GM12878 (cell line): Measurements from ENCODE around the gene PPP2R1A. TPM values are rescaled to one million over a fixed set of nuclear protein-coding genes. Genes with fewer than 3 reads are reported as not detected.
"Not testable (repeated sequence)": the region's sequence is repeated elsewhere in the genome, so short reads cannot be mapped to it uniquely, and the experiment has no call there.

Source experiments
- ATAC-seq: fragments of 200-7000 bp; cut with Tn5 transposase; 3 replicates; pipeline ENCODE4 v1.9.1; 2020; ENCODE audit warnings: mild to moderate bottlenecking, moderate library complexity
- BruUV-seq: library from RNA; stranded (reverse); fragments of 400-500 nt; replicated peaks from 2 replicates; lab custom pipeline; 2021; lab: Mats Ljungman, UMichigan
- CTCF ChIA-PET: fragments of 300-600 bp; sonication (Branson Sonifier 250); formaldehyde crosslinking; extraction: SDS; loops from one replicate; lab custom pipeline; 2021; ENCODE audit warnings: inconsistent platforms; lab: Yijun Ruan, JAX
- POLR2A ChIA-PET: fragments of 350-600 bp; formaldehyde crosslinking; extraction: SDS; loops from one replicate; lab custom pipeline; 2021; ENCODE audit warnings: inconsistent platforms; lab: Charles Lee
- RAD21 ChIA-PET: fragments of 300-600 bp; sonication (Branson Sonifier 250); formaldehyde crosslinking; loops from one replicate; lab custom pipeline; 2023; ENCODE audit warnings: antibody characterized with exemption; ENCODE audit not compliant: unreplicated experiment; lab: Charles Lee
- SMC1A ChIA-PET: fragments of 300-600 bp; sonication (Branson Sonifier 250); formaldehyde crosslinking; loops from one replicate; lab custom pipeline; 2023; ENCODE audit not compliant: unreplicated experiment, uncharacterized antibody; lab: Charles Lee
- DNase-seq: peaks from one replicate; pipeline ENCODE4 v3.0.0-alpha.2; 2011; ENCODE audit warnings: low read depth, low spot score
- FAIRE-seq: peaks from 3 replicates; lab custom pipeline; 2011; peaks lifted over from hg19 to GRCh38; lab: Jason Lieb, UNC
- H2AFZ ChIP-seq: 2 replicates; pipeline ENCODE4 v1.6.0; 2011; ENCODE audit warnings: low read depth, low read length, control low read depth; ENCODE audit not compliant: control insufficient read depth
- H3K27ac ChIP-seq: 2 replicates; pipeline ENCODE4 v1.5.1; 2011; ENCODE audit warnings: control low read depth; ENCODE audit not compliant: control insufficient read depth, insufficient read depth
- H3K27me3 ChIP-seq, 2 experiments: replicated peaks in 1 of 2; 2 replicates each; pipeline versions ENCODE4 v1.6.0 to v1.6.1; 2011; ENCODE audit warnings: low read length in 1 of 2; ENCODE audit not compliant: control insufficient read depth in 2 of 2, insufficient read depth in 2 of 2
- H3K36me3 ChIP-seq, 2 experiments: 2 replicates each; pipeline ENCODE4 v1.5.1; 2011; ENCODE audit warnings: low read length in 1 of 2; ENCODE audit not compliant: control insufficient read depth in 2 of 2, insufficient read depth in 2 of 2
- H3K4me1 ChIP-seq: 2 replicates; pipeline ENCODE4 v1.6.1; 2011; ENCODE audit warnings: mild to moderate bottlenecking, low read length, moderate library complexity, mixed read lengths; ENCODE audit not compliant: control insufficient read depth, insufficient read depth
- H3K4me2 ChIP-seq: 2 replicates; pipeline ENCODE4 v1.6.0; 2011; ENCODE audit warnings: control low read depth; ENCODE audit not compliant: control insufficient read depth, insufficient read depth
- H3K4me3 ChIP-seq: fragments of 200-600 bp; sonication (generic); 2 replicates; pipeline ENCODE4 v1.5.1; 2016
- H3K79me2 ChIP-seq: 2 replicates; pipeline ENCODE4 v1.6.0; 2011; ENCODE audit warnings: low read length; ENCODE audit not compliant: control insufficient read depth, insufficient read depth
- H3K9ac ChIP-seq: 2 replicates; pipeline ENCODE4 v1.8.0; 2011; ENCODE audit warnings: low read length, control low read depth, mixed read lengths; ENCODE audit not compliant: control insufficient read depth, insufficient read depth
- H3K9me3 ChIP-seq: replicated peaks from 3 replicates; pipeline ENCODE4 v1.5.1; 2011; ENCODE audit warnings: mild to moderate bottlenecking, low read length; ENCODE audit not compliant: control insufficient read depth, insufficient read depth
- H4K20me1 ChIP-seq: 2 replicates; pipeline ENCODE4 v1.6.0; 2011; ENCODE audit not compliant: control insufficient read depth, insufficient read depth
- CHD2 ChIP-seq: IDR thresholded peaks from 2 replicates; pipeline ENCODE4 v1.6.1; 2011; ENCODE audit warnings: low read depth, low read length, improper control_type of control experiment, borderline replicate concordance
- E2F4 ChIP-seq: IDR thresholded peaks from 2 replicates; pipeline ENCODE4 v1.6.1; 2012; ENCODE audit warnings: low read depth, low read length, improper control_type of control experiment
- EP300 ChIP-seq, 2 experiments: fragments of 150-350 bp in 1 of 2; IDR thresholded peaks; 2 replicates each; pipeline ENCODE4 v1.6.1; 2011 to 2012; ENCODE audit warnings: low read depth in 2 of 2, low read length in 2 of 2, borderline replicate concordance in 1 of 2, improper control_type of control experiment in 1 of 2, inconsistent platforms in 1 of 2; ENCODE audit not compliant: control insufficient read depth in 1 of 2
- HCFC1 ChIP-seq: fragments of 150-350 bp; IDR thresholded peaks from 2 replicates; pipeline ENCODE4 v1.6.1; 2014; ENCODE audit warnings: low read length
- IRF3 ChIP-seq: fragments of 450-650 bp; IDR thresholded peaks from 2 replicates; pipeline ENCODE4 v1.6.1; 2014; ENCODE audit warnings: mild to moderate bottlenecking
- JUNB ChIP-seq: IDR thresholded peaks from 2 replicates; pipeline ENCODE4 v1.6.1; 2016; ENCODE audit warnings: antibody characterized with exemption, mild to moderate bottlenecking
- MYC ChIP-seq: IDR thresholded peaks from 2 replicates; pipeline ENCODE4 v1.6.1; 2011; ENCODE audit warnings: mild to moderate bottlenecking, low read length, moderate library complexity, inconsistent platforms; ENCODE audit not compliant: insufficient read depth, insufficient replicate concordance, insufficient read length, severe bottlenecking
- RAD51 ChIP-seq: fragments of 450-650 bp; IDR thresholded peaks from 2 replicates; pipeline ENCODE4 v1.6.1; 2016; ENCODE audit warnings: moderate library complexity, mild to moderate bottlenecking, inconsistent platforms
- RELB ChIP-seq: fragments of 450-650 bp; IDR thresholded peaks from 2 replicates; pipeline ENCODE4 v1.6.1; 2017; ENCODE audit warnings: low read depth, mild to moderate bottlenecking, moderate library complexity
- RUNX3 ChIP-seq: IDR thresholded peaks from 2 replicates; pipeline ENCODE4 v1.6.1; 2012; ENCODE audit warnings: low read length, inconsistent platforms
- SIX5 ChIP-seq: IDR thresholded peaks from 2 replicates; pipeline ENCODE4 v1.6.1; 2011; ENCODE audit warnings: mild to moderate bottlenecking, low read depth, low read length, moderate library complexity; ENCODE audit not compliant: severe bottlenecking
- SREBF2 ChIP-seq: IDR thresholded peaks from 2 replicates; pipeline ENCODE4 v1.6.1; 2012; ENCODE audit warnings: mild to moderate bottlenecking, low read length
- SRF ChIP-seq, 2 experiments: IDR thresholded peaks; 2 replicates each; pipeline ENCODE4 v1.6.1; 2011; ENCODE audit warnings: low read depth in 2 of 2, low read length in 2 of 2, mild to moderate bottlenecking in 1 of 2, moderate library complexity in 1 of 2
- STAT1 ChIP-seq: fragments of 450-650 bp; conservative IDR thresholded peaks from 2 replicates; pipeline ENCODE4 v1.6.1; 2014; ENCODE audit warnings: antibody characterized with exemption, mild to moderate bottlenecking
- STAT3 ChIP-seq: IDR thresholded peaks from 2 replicates; pipeline ENCODE4 v1.6.1; 2011; ENCODE audit warnings: low read depth, low read length, improper control_type of control experiment
- YY1 ChIP-seq: IDR thresholded peaks from 2 replicates; pipeline ENCODE4 v1.6.1; 2011; ENCODE audit warnings: low read depth, mild to moderate bottlenecking, low read length
- WGBS: methylation state at CpG from one replicate; pipeline ENCODE4 v1.1.6; 2016; ENCODE audit warnings: low lambda C conversion rate; ENCODE audit not compliant: insufficient replicate concordance, insufficient coverage; ENCODE audit errors: missing lambda C conversion rate; 5-methylcytosine and 5-hydroxymethylcytosine counted together
- in situ Hi-C: fragments of 300-500 bp; cut with MboI; formaldehyde crosslinking; loops from 9 replicates; pipeline ENCODE4 v1.14.3; 2018; ENCODE audit warnings: mixed read lengths
- intact Hi-C: fragments of 100-400 bp; cut with micrococcal nuclease; formaldehyde crosslinking; loops from one replicate; pipeline ENCODE4 v1.14.2; 2022; ENCODE audit not compliant: unreplicated experiment
- polyA plus RNA-seq, 11 experiments: library from polyadenylated mRNA; depleted of rRNA in 4 of 11; unstranded in 6 of 11; stranded (reverse) in 5 of 11; fragments of >200 nt; fragmentation: Nextera tagmentation in 4 of 11; fragmentation: Illumina TruSeq in 1 of 11; extraction: Ambion mirVana in 4 of 11; extraction: Trizol in 1 of 11; gene quantifications; 1 replicate in 1 of 11; 2 replicates in 10 of 11; pipeline versions ENCODE4 v1.2.1 to v1.2.3, GENCODE V29; 2011 to 2016; ENCODE audit warnings: inconsistent platforms in 2 of 11, missing spikeins in 2 of 11, low read depth in 1 of 11
- total RNA-seq, 4 experiments: library from RNA; depleted of rRNA in 3 of 4; stranded (reverse); fragments of >200 nt in 3 of 4; fragmentation: Illumina TruSeq in 1 of 4; extraction: Trizol in 1 of 4; gene quantifications; 2 replicates each; pipeline versions ENCODE4 v1.2.1 to v1.2.3, GENCODE V29; 2013 to 2021

Gene PPP2R1A
- total and polyA plus RNA-seq, 10 of the 15 experiments (the other 5 are each of a cell fraction or from before 2014, with no cell fraction given): 16.0 to 359 (median 140) TPM

GRCh38 chr19:52258426-52258825 lies 68.6 kb downstream of the PPP2R1A start:
- intact Hi-C loops (no loop called here), in situ Hi-C loops (no loop called here)
- Histone ChIP-seq H3K4me3 (no peak overlapping the region), H3K79me2 (no peaks in the 10 kb centered on the region), H2AFZ (no peak overlapping the region), H3K27me3 (no peaks in the 10 kb centered on the region), H3K36me3 (no peaks in the 10 kb centered on the region), H3K9me3 (no peaks in the 10 kb centered on the region; the same call in 2 of the 3 replicates), H3K27ac (no peak overlapping the region), H4K20me1 (no peaks in the 10 kb centered on the region), H3K4me1 (no peaks in the 10 kb centered on the region), H3K4me2 (no peak overlapping the region), H3K9ac (no peak overlapping the region)
- TF ChIP-seq YY1 (no peak), E2F4 (no peak), SRF (IDR thresholded peaks at IDR 0.05; ENCODE audit: low read depth in 2 of 2, low read length in 2 of 2) (no peak), RUNX3 (no peak), JUNB (no peak), EP300 (IDR thresholded peaks at IDR 0.05; ENCODE audit: borderline replicate concordance in 1 of 2, control insufficient read depth in 1 of 2, low read depth in 2 of 2, low read length in 2 of 2) (no peak), HCFC1 (no peak), MYC (no peak), STAT3 (no peak), IRF3 (no peak), RAD51 (no peak), RELB (no peak), CHD2 (no peak), SREBF2 (no peak), STAT1 (no peak), SIX5 (no peak)
- DNase-seq (no peak), FAIRE-seq (no peak), ATAC-seq (no peak)
- no TSS peak for BruUV-seq
- RAD21 ChIA-PET: no interaction called here
- CTCF ChIA-PET: no interaction called here
- SMC1A ChIA-PET: no interaction called here
- WGBS: 56% methylated on average over 5 of the region's 5 CpGs
- POLR2A ChIA-PET: no interaction called here

GRCh38 chr19:52265556-52265955 lies 75.7 kb downstream of the PPP2R1A start:
- intact Hi-C loops, H3K4me2 ChIP-seq, POLR2A ChIA-PET: not testable (repeated sequence)

More at GRCh38 chr19:52265556-52265955, 75.7 kb downstream of the PPP2R1A start:
- BruUV-seq, H3K36me3 ChIP-seq, H3K4me3 ChIP-seq, ATAC-seq, H3K27me3 ChIP-seq, H3K9ac ChIP-seq, H3K4me1 ChIP-seq, RAD21 ChIA-PET, H3K79me2 ChIP-seq, FAIRE-seq, H3K9me3 ChIP-seq, SMC1A ChIA-PET, H2AFZ ChIP-seq, H3K27ac ChIP-seq, in situ Hi-C loops, H4K20me1 ChIP-seq, DNase-seq: not testable (repeated sequence)
- CTCF ChIA-PET: interaction anchor here (1.1 kb wide), 1 partner anchor 28 kb away, joined by 3 read pairs; no protein-coding TSS in a partner anchor
- 80% methylated on average over 6 of the region's 6 CpGs for WGBS
